Measurements from ENCODE around the gene MMS22L.

The MMS22L gene, protein sequence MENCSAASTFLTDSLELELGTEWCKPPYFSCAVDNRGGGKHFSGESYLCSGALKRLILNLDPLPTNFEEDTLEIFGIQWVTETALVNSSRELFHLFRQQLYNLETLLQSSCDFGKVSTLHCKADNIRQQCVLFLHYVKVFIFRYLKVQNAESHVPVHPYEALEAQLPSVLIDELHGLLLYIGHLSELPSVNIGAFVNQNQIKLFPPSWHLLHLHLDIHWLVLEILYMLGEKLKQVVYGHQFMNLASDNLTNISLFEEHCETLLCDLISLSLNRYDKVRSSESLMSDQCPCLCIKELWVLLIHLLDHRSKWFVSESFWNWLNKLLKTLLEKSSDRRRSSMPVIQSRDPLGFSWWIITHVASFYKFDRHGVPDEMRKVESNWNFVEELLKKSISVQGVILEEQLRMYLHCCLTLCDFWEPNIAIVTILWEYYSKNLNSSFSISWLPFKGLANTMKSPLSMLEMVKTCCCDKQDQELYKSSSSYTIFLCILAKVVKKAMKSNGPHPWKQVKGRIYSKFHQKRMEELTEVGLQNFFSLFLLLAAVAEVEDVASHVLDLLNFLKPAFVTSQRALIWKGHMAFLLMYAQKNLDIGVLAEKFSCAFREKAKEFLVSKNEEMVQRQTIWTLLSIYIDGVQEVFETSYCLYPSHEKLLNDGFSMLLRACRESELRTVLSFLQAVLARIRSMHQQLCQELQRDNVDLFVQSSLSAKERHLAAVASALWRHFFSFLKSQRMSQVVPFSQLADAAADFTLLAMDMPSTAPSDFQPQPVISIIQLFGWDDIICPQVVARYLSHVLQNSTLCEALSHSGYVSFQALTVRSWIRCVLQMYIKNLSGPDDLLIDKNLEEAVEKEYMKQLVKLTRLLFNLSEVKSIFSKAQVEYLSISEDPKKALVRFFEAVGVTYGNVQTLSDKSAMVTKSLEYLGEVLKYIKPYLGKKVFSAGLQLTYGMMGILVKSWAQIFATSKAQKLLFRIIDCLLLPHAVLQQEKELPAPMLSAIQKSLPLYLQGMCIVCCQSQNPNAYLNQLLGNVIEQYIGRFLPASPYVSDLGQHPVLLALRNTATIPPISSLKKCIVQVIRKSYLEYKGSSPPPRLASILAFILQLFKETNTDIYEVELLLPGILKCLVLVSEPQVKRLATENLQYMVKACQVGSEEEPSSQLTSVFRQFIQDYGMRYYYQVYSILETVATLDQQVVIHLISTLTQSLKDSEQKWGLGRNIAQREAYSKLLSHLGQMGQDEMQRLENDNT

GRCh38 chr6:97282726-97283617 is at the start of gene MMS22L:
TSS of gene MMS22L (minus strand) at chr6:97283216. CDS start at chr6:97282477, 739 bp downstream.
- H3K9ac ChIP-seq (ENCODE audit: low read length) = peak within 1 kb of the TSS; percentile 57
- H3K9me3 ChIP-seq (ENCODE audit: low read length) = no peaks in the 10 kb centered on the region
- no peaks in the 10 kb centered on the region for H3K36me3 ChIP-seq (ENCODE audit: insufficient read depth, low read length)
- peak within 1 kb of the TSS; percentile 61 for H3K27ac ChIP-seq (ENCODE audit: low read depth, low read length)
- H3K27me3 ChIP-seq (ENCODE audit: control insufficient read depth in 1 of 2, insufficient read depth in 2 of 2, low read length in 2 of 2) = no peaks in the 10 kb centered on the region
- H3K4me1 ChIP-seq (ENCODE audit: insufficient read depth, low read length) = peaks cover 7% of the 10 kb centered on the region
- H3K4me3 ChIP-seq (ENCODE audit: low read depth in 1 of 2, low read length in 2 of 2) = peak within 1 kb of the TSS; percentile 63 to 98

DNA sequence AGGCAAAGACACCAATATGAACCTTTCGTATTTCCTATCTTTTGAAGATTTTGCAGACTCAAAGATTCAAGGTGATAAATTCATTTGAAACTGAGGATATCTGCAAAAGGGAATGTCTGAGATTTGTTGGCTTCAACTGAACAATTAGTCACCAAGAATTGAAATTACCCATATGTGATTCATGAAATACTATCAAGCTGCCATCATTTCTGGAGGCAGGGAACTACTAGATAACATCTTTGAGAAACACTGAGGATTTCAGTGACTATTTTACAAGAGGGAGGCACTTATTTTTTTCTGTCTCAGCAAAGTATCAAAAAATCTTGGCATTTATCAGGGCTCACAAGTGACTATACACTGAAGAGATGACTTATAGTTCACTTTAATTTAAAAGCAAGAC is 39.8 kb upstream of the MMS22L start:
- no peak overlapping the region for H3K4me3 ChIP-seq (ENCODE audit: low read depth in 1 of 2, low read length in 2 of 2)
- no peaks in the 10 kb centered on the region for H3K9me3 ChIP-seq (ENCODE audit: low read length)
- no peaks in the 10 kb centered on the region for H3K36me3 ChIP-seq (ENCODE audit: insufficient read depth, low read length)
- no peaks in the 10 kb centered on the region for H3K4me1 ChIP-seq (ENCODE audit: insufficient read depth, low read length)
- no peak overlapping the region for H3K9ac ChIP-seq (ENCODE audit: low read length)
- H3K27me3 ChIP-seq (ENCODE audit: control insufficient read depth in 1 of 2, insufficient read depth in 2 of 2, low read length in 2 of 2) = no peaks in the 10 kb centered on the region
- no peak overlapping the region for H3K27ac ChIP-seq (ENCODE audit: low read depth, low read length)

DNA sequence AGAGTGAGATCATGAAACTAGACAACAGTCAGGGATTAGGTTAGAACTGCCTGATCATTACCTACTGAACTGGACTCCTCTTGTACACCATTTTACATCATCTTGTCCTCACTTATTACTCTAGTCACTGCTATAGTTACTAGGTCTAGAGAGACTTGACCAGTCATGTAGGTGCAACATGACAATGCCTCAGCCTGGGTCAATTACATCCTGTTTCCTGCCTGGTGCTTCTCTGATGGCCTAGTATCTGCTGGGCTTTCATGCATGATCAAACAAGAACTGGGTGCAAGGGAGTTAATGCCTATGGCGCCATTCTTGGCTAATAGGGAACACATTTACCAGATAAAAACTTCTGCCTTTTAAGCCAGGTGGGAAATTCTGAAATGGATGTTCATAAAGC is 39.2 kb upstream of the MMS22L start:
- H3K4me3 ChIP-seq (ENCODE audit: low read depth in 1 of 2, low read length in 2 of 2) = no peak overlapping the region

DNA sequence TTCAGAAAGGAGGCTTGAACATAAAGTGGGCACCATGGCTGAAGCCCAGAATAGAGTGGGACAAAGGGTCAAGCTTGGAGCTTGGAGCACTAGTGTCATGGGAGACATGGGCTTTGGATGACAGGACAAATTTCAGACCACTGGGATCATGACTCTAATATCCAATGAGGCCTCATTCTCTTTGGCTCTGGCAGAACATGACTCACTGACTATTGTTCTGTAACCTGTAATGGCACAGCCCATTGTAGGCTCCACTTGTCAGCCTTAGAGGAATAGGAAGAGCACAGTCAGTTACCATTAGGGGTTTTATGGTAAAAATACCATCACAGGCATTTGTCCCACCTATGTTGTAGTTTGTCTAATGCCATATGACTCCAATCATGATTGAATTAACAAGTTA is 34.0 kb upstream of the MMS22L start:
- H3K27ac ChIP-seq (ENCODE audit: low read depth, low read length) = no peak overlapping the region
- H3K4me1 ChIP-seq (ENCODE audit: insufficient read depth, low read length) = no peaks in the 10 kb centered on the region
- no peaks in the 10 kb centered on the region for H3K36me3 ChIP-seq (ENCODE audit: insufficient read depth, low read length)
- no peak overlapping the region for H3K9ac ChIP-seq (ENCODE audit: low read length)
- no peaks in the 10 kb centered on the region for H3K9me3 ChIP-seq (ENCODE audit: low read length)
- no peak overlapping the region for H3K4me3 ChIP-seq (ENCODE audit: low read depth in 1 of 2, low read length in 2 of 2)
- no peaks in the 10 kb centered on the region for H3K27me3 ChIP-seq (ENCODE audit: control insufficient read depth in 1 of 2, insufficient read depth in 2 of 2, low read length in 2 of 2)

More for the DNA sequence above, 39.2 kb upstream of the MMS22L start:
- Histone ChIP-seq H3K27me3 (ENCODE audit: control insufficient read depth in 1 of 2, insufficient read depth in 2 of 2, low read length in 2 of 2) (no peaks in the 10 kb centered on the region), H3K4me1 (ENCODE audit: insufficient read depth, low read length) (no peaks in the 10 kb centered on the region), H3K27ac (ENCODE audit: low read depth, low read length) (no peak overlapping the region), H3K36me3 (ENCODE audit: insufficient read depth, low read length) (no peaks in the 10 kb centered on the region), H3K9ac (ENCODE audit: low read length) (no peak overlapping the region), H3K9me3 (ENCODE audit: low read length) (no peaks in the 10 kb centered on the region)

- Histone ChIP-seq H3K4me3 (ENCODE audit: low read depth in 1 of 2, low read length in 2 of 2) (no peak overlapping the region), H3K4me1 (ENCODE audit: insufficient read depth, low read length) (no peaks in the 10 kb centered on the region), H3K27me3 (ENCODE audit: control insufficient read depth in 1 of 2, insufficient read depth in 2 of 2, low read length in 2 of 2) (no peaks in the 10 kb centered on the region), H3K27ac (ENCODE audit: low read depth, low read length) (no peak overlapping the region), H3K9ac (ENCODE audit: low read length) (no peak overlapping the region), H3K36me3 (ENCODE audit: insufficient read depth, low read length) (no peaks in the 10 kb centered on the region), H3K9me3 (ENCODE audit: low read length) (no peaks in the 10 kb centered on the region)
These were observed 29.2 kb upstream of the MMS22L start for GRCh38 chr6:97312241-97312640.

DNA sequence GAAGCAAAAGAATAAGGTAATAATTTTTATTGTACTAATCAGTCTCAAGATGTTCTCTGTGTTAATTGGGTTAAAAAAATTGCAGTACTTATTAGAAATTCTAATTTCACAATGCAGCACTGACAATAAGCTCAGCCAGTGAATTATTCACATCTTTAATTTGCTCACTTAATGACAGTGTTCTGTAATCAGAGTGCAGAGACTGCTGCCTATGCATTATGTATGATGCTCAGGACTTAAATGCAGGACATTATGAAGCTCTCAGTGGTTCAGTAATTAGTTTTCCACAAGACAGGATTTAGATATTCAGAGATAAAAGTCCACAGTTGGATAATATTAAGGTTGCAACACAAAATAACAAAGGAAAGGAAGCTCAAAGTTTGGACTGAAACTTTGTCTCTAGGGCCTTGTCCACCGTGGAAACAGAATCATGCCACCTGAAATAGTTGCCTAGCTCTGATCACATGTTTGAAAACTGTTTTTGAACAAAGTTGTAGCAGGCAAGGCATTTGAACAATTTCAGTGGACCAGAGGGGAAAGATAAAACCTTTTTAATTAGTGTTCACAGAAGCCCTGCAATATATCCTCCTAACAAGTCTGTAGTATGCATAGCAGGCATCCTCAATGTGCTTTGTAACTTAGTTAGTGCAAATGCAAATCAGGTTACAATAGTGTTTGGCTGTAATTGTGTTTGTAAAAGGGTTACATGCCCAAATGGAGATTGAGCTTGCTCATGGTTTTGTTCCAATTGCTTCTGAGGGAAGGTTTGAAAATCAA is 23.7 kb upstream of the MMS22L start:
- H3K4me1 ChIP-seq (ENCODE audit: insufficient read depth, low read length) = no peaks in the 10 kb centered on the region
- no peaks in the 10 kb centered on the region for H3K9me3 ChIP-seq (ENCODE audit: low read length)
- H3K4me3 ChIP-seq (ENCODE audit: low read depth in 1 of 2, low read length in 2 of 2) = no peak overlapping the region
- H3K27ac ChIP-seq (ENCODE audit: low read depth, low read length) = no peak overlapping the region
- H3K27me3 ChIP-seq (ENCODE audit: control insufficient read depth in 1 of 2, insufficient read depth in 2 of 2, low read length in 2 of 2) = no peaks in the 10 kb centered on the region
- no peaks in the 10 kb centered on the region for H3K36me3 ChIP-seq (ENCODE audit: insufficient read depth, low read length)
- no peak overlapping the region for H3K9ac ChIP-seq (ENCODE audit: low read length)

DNA sequence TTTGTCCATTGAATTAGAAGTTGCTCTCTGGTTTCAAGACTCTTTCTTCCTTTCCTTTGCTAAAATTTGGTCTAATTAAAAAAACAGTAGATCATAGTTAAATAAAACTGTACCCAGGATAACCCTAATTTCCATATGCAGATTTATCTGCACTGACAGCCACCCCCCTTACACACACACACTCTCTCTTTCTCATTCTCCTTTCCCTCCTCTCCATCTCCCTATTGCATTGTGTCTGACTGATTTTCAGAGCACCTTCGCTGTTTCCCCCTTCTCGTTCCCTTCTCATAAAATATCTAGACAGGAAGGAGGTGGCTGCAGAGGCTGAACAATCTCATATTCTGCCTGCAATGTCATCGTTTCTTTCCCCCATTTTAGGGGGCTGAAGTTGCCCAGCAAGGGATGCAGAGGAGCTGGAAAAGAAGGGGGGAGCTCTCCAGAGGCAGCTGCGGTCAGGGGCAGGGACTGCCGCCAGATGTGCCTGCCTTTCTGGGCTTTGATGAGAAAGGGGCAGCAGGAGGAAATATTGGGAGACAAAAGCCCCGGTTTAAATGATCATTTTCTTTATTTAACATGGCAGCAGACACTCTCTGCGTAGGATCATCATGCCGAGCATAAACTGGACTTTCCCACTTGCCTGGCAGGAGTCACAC is 22.5 kb upstream of the MMS22L start:
- Histone ChIP-seq H3K27me3 (ENCODE audit: control insufficient read depth in 1 of 2, insufficient read depth in 2 of 2, low read length in 2 of 2) (no peaks in the 10 kb centered on the region), H3K9me3 (ENCODE audit: low read length) (no peaks in the 10 kb centered on the region), H3K4me1 (ENCODE audit: insufficient read depth, low read length) (no peaks in the 10 kb centered on the region), H3K4me3 (ENCODE audit: low read depth in 1 of 2, low read length in 2 of 2) (no peak overlapping the region), H3K9ac (ENCODE audit: low read length) (no peak overlapping the region), H3K36me3 (ENCODE audit: insufficient read depth, low read length) (no peaks in the 10 kb centered on the region), H3K27ac (ENCODE audit: low read depth, low read length) (no peak overlapping the region)

DNA sequence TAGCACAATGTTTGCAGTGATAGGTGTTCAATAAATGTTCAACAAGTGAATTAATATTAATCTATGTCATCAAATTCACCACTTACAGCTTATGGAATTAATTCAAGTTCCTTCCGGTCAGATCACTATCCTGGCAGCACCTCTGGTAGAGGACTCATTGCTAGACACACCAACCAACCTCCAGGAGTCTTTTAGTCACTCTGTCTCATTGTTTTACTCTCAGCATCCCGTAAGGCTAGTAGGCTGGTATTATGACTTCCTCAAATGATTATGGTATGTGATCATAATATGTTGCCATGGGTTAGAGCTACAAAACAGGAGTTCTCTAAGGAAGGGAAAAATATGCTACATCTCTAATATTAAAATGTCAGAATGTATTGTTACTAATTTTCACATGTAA is 21.7 kb upstream of the MMS22L start:
- Histone ChIP-seq H3K9ac (ENCODE audit: low read length) (no peak overlapping the region), H3K4me3 (ENCODE audit: low read depth in 1 of 2, low read length in 2 of 2) (no peak overlapping the region), H3K27ac (ENCODE audit: low read depth, low read length) (no peak overlapping the region), H3K36me3 (ENCODE audit: insufficient read depth, low read length) (no peaks in the 10 kb centered on the region), H3K9me3 (ENCODE audit: low read length) (no peaks in the 10 kb centered on the region), H3K4me1 (ENCODE audit: insufficient read depth, low read length) (no peaks in the 10 kb centered on the region), H3K27me3 (ENCODE audit: control insufficient read depth in 1 of 2, insufficient read depth in 2 of 2, low read length in 2 of 2) (no peaks in the 10 kb centered on the region)

DNA sequence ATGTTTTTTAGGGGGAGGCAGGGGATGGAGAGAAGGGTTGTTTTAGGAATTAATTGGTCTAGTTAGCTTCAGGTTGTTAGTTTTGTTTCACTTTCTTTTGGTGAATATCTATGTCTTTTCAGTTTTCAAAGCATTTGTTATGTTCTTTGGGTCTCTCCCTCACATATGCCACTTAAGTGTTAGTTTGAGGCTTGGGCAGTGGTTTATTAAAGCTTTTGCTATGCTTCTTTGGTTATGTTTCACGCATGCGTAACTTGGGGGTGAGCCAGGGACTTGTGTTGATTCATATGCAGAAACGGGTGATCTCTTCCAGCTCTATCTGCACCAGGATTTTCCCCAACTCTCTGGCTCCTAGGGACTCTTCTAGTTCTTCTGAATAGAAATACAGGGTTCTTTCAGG is 11.4 kb upstream of the MMS22L start:
- H3K9ac ChIP-seq (ENCODE audit: low read length) = no peak overlapping the region
- no peak overlapping the region for H3K27ac ChIP-seq (ENCODE audit: low read depth, low read length)
- H3K4me3 ChIP-seq (ENCODE audit: low read depth in 1 of 2, low read length in 2 of 2) = no peak overlapping the region
- no peaks in the 10 kb centered on the region for H3K27me3 ChIP-seq (ENCODE audit: control insufficient read depth in 1 of 2, insufficient read depth in 2 of 2, low read length in 2 of 2)
- H3K4me1 ChIP-seq (ENCODE audit: insufficient read depth, low read length) = no peaks in the 10 kb centered on the region
- no peaks in the 10 kb centered on the region for H3K9me3 ChIP-seq (ENCODE audit: low read length)
- no peaks in the 10 kb centered on the region for H3K36me3 ChIP-seq (ENCODE audit: insufficient read depth, low read length)
